ENCODE data around the gene USP2.

Gene USP2

GRCh38 chr11:119342362-119343130 lies 38.9 kb downstream of the USP2 start:
- no peak for DNase-seq (ENCODE audit: low read depth in 2 of 2, low spot score in 1 of 2)

- no peak for DNase-seq (ENCODE audit: low read depth in 2 of 2, low spot score in 1 of 2)
Observed at GRCh38 chr11:119342023-119342300, 39.5 kb downstream of the USP2 start.

GRCh38 chr11:119341222-119342022 lies 40.1 kb downstream of the USP2 start:
- DNase-seq (ENCODE audit: low read depth in 2 of 2, low spot score in 1 of 2), result no peak

- DNase-seq (ENCODE audit: low read depth in 2 of 2, low spot score in 1 of 2), result no peak
Observed at GRCh38 chr11:119340335-119341221, 40.9 kb downstream of the USP2 start, which contains the start of gene C1QTNF5. Gene C1QTNF5, minus strand, starts transcription at chr11:119340883. Its CDS starts 486 bp downstream, at chr11:119340397.

- no peak for DNase-seq (ENCODE audit: low read depth in 2 of 2, low spot score in 1 of 2)
Observed at GRCh38 chr11:119339589-119340334, 41.7 kb downstream of the USP2 start.

GRCh38 chr11:119338965-119339588 lies 42.4 kb downstream of the USP2 start:
- DNase-seq (ENCODE audit: low read depth in 2 of 2, low spot score in 1 of 2), result no peak

GRCh38 chr11:119338318-119338890 lies 43.1 kb downstream of the USP2 start:
- peak in 1 of 2 donors; percentile 45 for DNase-seq (ENCODE audit: low read depth in 2 of 2, low spot score in 1 of 2)

- DNase-seq (ENCODE audit: low read depth in 2 of 2, low spot score in 1 of 2), result no peak
Observed at GRCh38 chr11:119337581-119338317, 43.7 kb downstream of the USP2 start.

GRCh38 chr11:119336744-119337469 lies 44.6 kb downstream of the USP2 start:
- DNase-seq (ENCODE audit: low read depth in 2 of 2, low spot score in 1 of 2), result no peak

- DNase-seq (ENCODE audit: low read depth in 2 of 2, low spot score in 1 of 2), result no peak
Observed at GRCh38 chr11:119335655-119336543, 45.6 kb downstream of the USP2 start.

GRCh38 chr11:119335091-119335654 lies 46.3 kb downstream of the USP2 start:
- no peak for DNase-seq (ENCODE audit: low read depth in 2 of 2, low spot score in 1 of 2)

- DNase-seq (ENCODE audit: low read depth in 2 of 2, low spot score in 1 of 2), result peak; percentile 85 to 89
Observed at GRCh38 chr11:119334174-119334930, 47.1 kb downstream of the USP2 start, which contains the start of gene RNF26. Gene RNF26, plus strand, starts transcription at chr11:119334527. Its CDS starts 596 bp downstream, at chr11:119335123.

GRCh38 chr11:119332111-119332765 lies 49.3 kb downstream of the USP2 start:
- no peak for DNase-seq (ENCODE audit: low read depth in 2 of 2, low spot score in 1 of 2)

GRCh38 chr11:119330237-119330636 lies 51.3 kb downstream of the USP2 start:
- no peak for DNase-seq (ENCODE audit: low read depth in 2 of 2, low spot score in 1 of 2)

- no peak for DNase-seq (ENCODE audit: low read depth in 2 of 2, low spot score in 1 of 2)
Observed at GRCh38 chr11:119329320-119329719, 52.2 kb downstream of the USP2 start.

GRCh38 chr11:119324189-119324588 lies 57.3 kb downstream of the USP2 start:
- DNase-seq (ENCODE audit: low read depth in 2 of 2, low spot score in 1 of 2), result no peak
